OCI-LY1 (cell line): ENCODE results near the gene FOXN3.

ENCODE experiments used
- CTCF ChIP-seq: fragments of 200-600 bp; sonication (generic), shearing (Covaris generic); IDR thresholded peaks from 2 replicates; pipeline ENCODE4 v1.5.1; 2017; ENCODE audit warnings: mild to moderate bottlenecking, antibody characterized with exemption, low read length, moderate library complexity, mixed read lengths
- EZH2 ChIP-seq: fragments of 200-600 bp; sonication (generic), shearing (Covaris generic); IDR thresholded peaks from 2 replicates; pipeline ENCODE4 v1.8.0; 2017; ENCODE audit warnings: borderline replicate concordance, mixed run types, mild to moderate bottlenecking, antibody characterized with exemption, low read length, moderate library complexity, mixed read lengths

- no peak for TF ChIP-seq CTCF
- no peak for TF ChIP-seq EZH2
These were observed 188.0 kb downstream of the FOXN3 start for GRCh38 chr14:89228921-89229639.
